Smooth muscle cell (in vitro differentiated cells): Measurements from ENCODE around the gene LRRC55. TPM values are rescaled to one million over a fixed set of nuclear protein-coding genes. Genes with fewer than 3 reads are reported as not detected.

Experiments used
- DNase-seq: peaks from one replicate; lab custom pipeline; 2025; ENCODE audit not compliant: unreplicated experiment; lab: John Stamatoyannopoulos, UW
- H2AFZ ChIP-seq: fragments of 200-600 bp; sonication (generic); 2 replicates; pipeline ENCODE4 v1.6.0; 2016; ENCODE audit warnings: antibody characterized with exemption, low read depth, mild to moderate bottlenecking
- H3F3A ChIP-seq: fragments of 200-600 bp; sonication (generic); 2 replicates; pipeline ENCODE4 v1.6.0; 2017; ENCODE audit warnings: antibody characterized with exemption, low read depth
- H3K27ac ChIP-seq: fragments of 200-600 bp; sonication (generic); 2 replicates; pipeline ENCODE4 v1.5.1; 2016; ENCODE audit warnings: low read depth, mild to moderate bottlenecking
- H3K27me3 ChIP-seq: fragments of 200-600 bp; sonication (generic); 2 replicates; pipeline ENCODE4 v1.6.1; 2016; ENCODE audit warnings: low read depth, mild to moderate bottlenecking
- H3K36me3 ChIP-seq: fragments of 200-600 bp; sonication (generic); 2 replicates; pipeline ENCODE4 v1.5.1; 2016; ENCODE audit warnings: low read depth
- H3K4me1 ChIP-seq: fragments of 200-600 bp; sonication (generic); 2 replicates; pipeline ENCODE4 v1.5.1; 2016; ENCODE audit warnings: low read depth
- H3K4me2 ChIP-seq: fragments of 200-600 bp; sonication (generic); 2 replicates; pipeline ENCODE4 v1.6.0; 2016; ENCODE audit warnings: mild to moderate bottlenecking
- H3K4me3 ChIP-seq: fragments of 200-600 bp; sonication (generic); 2 replicates; pipeline ENCODE4 v1.5.1; 2016; ENCODE audit warnings: mild to moderate bottlenecking
- H3K79me2 ChIP-seq: fragments of 200-600 bp; sonication (generic); 2 replicates; pipeline ENCODE4 v1.6.0; 2016; ENCODE audit warnings: low read depth, mild to moderate bottlenecking
- H3K9ac ChIP-seq: fragments of 200-600 bp; sonication (generic); 2 replicates; pipeline ENCODE4 v1.6.0; 2016; ENCODE audit warnings: low read depth
- H3K9me3 ChIP-seq: fragments of 200-600 bp; sonication (generic); replicated peaks from 2 replicates; pipeline ENCODE4 v1.5.1; 2016; ENCODE audit warnings: low read depth
- H4K20me1 ChIP-seq: fragments of 200-600 bp; sonication (generic); 2 replicates; pipeline ENCODE4 v1.6.0; 2016; ENCODE audit warnings: low read depth
- CTCF ChIP-seq: fragments of 200-600 bp; sonication (generic); IDR thresholded peaks from 2 replicates; pipeline ENCODE4 v1.5.1; 2017; ENCODE audit warnings: borderline replicate concordance, mild to moderate bottlenecking, antibody characterized with exemption; ENCODE audit not compliant: insufficient read depth, poor library complexity, severe bottlenecking
- WGBS: methylation state at CpG from one replicate; pipeline ENCODE4 v1.1.7; 2016; ENCODE audit warnings: low lambda C conversion rate; 5-methylcytosine and 5-hydroxymethylcytosine counted together
- polyA plus RNA-seq: library from polyadenylated mRNA; unstranded; fragments of >200 nt; fragmentation: Nextera tagmentation; extraction: Ambion mirVana; gene quantifications from 2 replicates; pipeline ENCODE4 v1.2.1, GENCODE V29; 2016
- total RNA-seq: library from RNA; depleted of rRNA; stranded (reverse); fragments of >200 nt; gene quantifications from 2 replicates; pipeline ENCODE4 v1.2.3, GENCODE V29; 2014

Gene LRRC55
- total and polyA plus RNA-seq, 2 experiments from 2014 or later: 0.10 TPM; not detected in 1

GRCh38 chr11:57233702-57234101 lies 51.9 kb downstream of the LRRC55 start:
- Histone ChIP-seq H4K20me1 (no peaks in the 10 kb centered on the region), H3K9me3 (no peaks in the 10 kb centered on the region), H3K36me3 (no peaks in the 10 kb centered on the region), H3K79me2 (peaks cover 41% of the 10 kb centered on the region), H2AFZ (no peak overlapping the region), H3F3A (peaks cover 26% of the 10 kb centered on the region), H3K27me3 (no peaks in the 10 kb centered on the region), H3K4me3 (peak overlapping the region; percentile 48), H3K27ac (peak overlapping the region; percentile 55), H3K9ac (no peak overlapping the region), H3K4me1 (peaks cover 52% of the 10 kb centered on the region), H3K4me2 (peak overlapping the region; percentile 94)
- DNase-seq: no peak
- no peak for TF ChIP-seq CTCF
- 54% methylated on average over 5 of the region's 5 CpGs for WGBS

GRCh38 chr11:57235761-57236703 lies 54.3 kb downstream of the LRRC55 start:
- Histone ChIP-seq H3K9ac (peak overlapping the region; percentile 18), H3K79me2 (peaks cover 41% of the 10 kb centered on the region), H3K27me3 (no peaks in the 10 kb centered on the region), H3K36me3 (no peaks in the 10 kb centered on the region), H3F3A (peaks cover 13% of the 10 kb centered on the region), H4K20me1 (no peaks in the 10 kb centered on the region), H3K4me3 (peak overlapping the region; percentile 48), H2AFZ (no peak overlapping the region), H3K27ac (peak overlapping the region; percentile 55), H3K4me2 (peak overlapping the region; percentile 94), H3K4me1 (peaks cover 44% of the 10 kb centered on the region), H3K9me3 (no peaks in the 10 kb centered on the region)
- no peak for TF ChIP-seq CTCF
- 75% methylated on average over 39 of the region's 39 CpGs for WGBS
- no peak for DNase-seq

- peaks cover 10% of the 10 kb centered on the region for H3F3A ChIP-seq
- H4K20me1 ChIP-seq: no peaks in the 10 kb centered on the region
- no peak for DNase-seq
- no peak within 1 kb of the TSS for H2AFZ ChIP-seq
- peak within 1 kb of the TSS; percentile 38 for H3K27ac ChIP-seq
- H3K4me3 ChIP-seq: peak within 1 kb of the TSS; percentile 48
- TF ChIP-seq CTCF: no peak
- WGBS: 20% methylated on average over 6 of the region's 6 CpGs
- H3K27me3 ChIP-seq: no peaks in the 10 kb centered on the region
- H3K9me3 ChIP-seq: no peaks in the 10 kb centered on the region
- H3K4me1 ChIP-seq: peaks cover 52% of the 10 kb centered on the region
- H3K9ac ChIP-seq: peak within 1 kb of the TSS; percentile 4
- peaks cover 41% of the 10 kb centered on the region for H3K79me2 ChIP-seq
- peak within 1 kb of the TSS; percentile 94 for H3K4me2 ChIP-seq
- no peaks in the 10 kb centered on the region for H3K36me3 ChIP-seq
Measured at GRCh38 chr11:57237204-57237681, 55.5 kb downstream of the LRRC55 start, which contains the start of gene APLNR. APLNR (minus strand) TSS chr11:57237250; CDS start chr11:57237004, 246 bp downstream.
